Measurements from ENCODE around the gene GPC6.

- TF ChIP-seq POLR2A (IDR thresholded peaks at IDR 0.05), result no peak
- no peak for TF ChIP-seq POLR2AphosphoS5 (IDR thresholded peaks at IDR 0.05)
- TF ChIP-seq CTCF (IDR thresholded peaks at IDR 0.05), result no peak
These were observed 1189.1 kb downstream of the GPC6 start for GRCh38 chr13:94415500-94416237.
